ENCODE data around the gene PRKCA.

PRKCA gene

DNA sequence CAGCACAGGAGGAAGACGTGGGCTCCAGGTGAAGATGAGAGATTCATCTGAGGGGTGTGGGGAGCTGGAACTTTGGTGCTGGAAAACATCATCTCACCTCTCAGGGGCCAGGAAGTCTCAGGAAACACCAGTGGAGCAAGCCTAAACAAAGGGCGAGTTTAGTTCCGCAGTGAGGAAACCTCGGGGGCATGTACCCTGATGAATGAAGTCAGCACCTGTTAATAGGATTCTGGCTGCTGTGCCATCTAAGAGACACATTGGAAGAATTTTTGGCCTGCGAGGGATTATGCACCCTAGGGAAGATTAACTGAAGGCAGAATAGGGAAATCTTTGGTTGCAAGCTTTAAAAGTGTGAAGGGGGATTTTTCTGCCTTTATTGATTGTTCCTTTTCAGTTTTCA lies 437.8 kb downstream of the PRKCA start:
- H3K4me1 ChIP-seq: no peaks in the 10 kb centered on the region
- H3K36me3 ChIP-seq: peaks cover 3% of the 10 kb centered on the region; the same call in 1 of the 2 replicates
- H3K9me3 ChIP-seq: no peaks in the 10 kb centered on the region
- TF ChIP-seq CTCF (IDR thresholded peaks at IDR 0.05; ENCODE audit: low read depth, low read length): no peak
- H3K27me3 ChIP-seq: no peaks in the 10 kb centered on the region
- DNase-seq: no peak
- H3K4me3 ChIP-seq (ENCODE audit: low read depth, low read length): no peak overlapping the region

GRCh38 chr17:66743511-66743910 lies 441.1 kb downstream of the PRKCA start:
- TF ChIP-seq CTCF (IDR thresholded peaks at IDR 0.05; ENCODE audit: low read depth, low read length): no peak
- Histone ChIP-seq H3K9me3 (no peaks in the 10 kb centered on the region), H3K36me3 (peaks cover 3% of the 10 kb centered on the region; the same call in 1 of the 2 replicates), H3K4me1 (no peaks in the 10 kb centered on the region), H3K4me3 (ENCODE audit: low read depth, low read length) (no peak overlapping the region), H3K27me3 (no peaks in the 10 kb centered on the region)
- no peak for DNase-seq

- no peak for DNase-seq
- TF ChIP-seq CTCF (IDR thresholded peaks at IDR 0.05; ENCODE audit: low read depth, low read length): no peak
- H3K27me3 ChIP-seq: no peaks in the 10 kb centered on the region
- peaks cover 3% of the 10 kb centered on the region; the same call in 1 of the 2 replicates for H3K36me3 ChIP-seq
- no peak overlapping the region for H3K4me3 ChIP-seq (ENCODE audit: low read depth, low read length)
- H3K4me1 ChIP-seq: no peaks in the 10 kb centered on the region
- H3K9me3 ChIP-seq: no peaks in the 10 kb centered on the region
Observed at GRCh38 chr17:66746736-66747135, 444.3 kb downstream of the PRKCA start.

DNA sequence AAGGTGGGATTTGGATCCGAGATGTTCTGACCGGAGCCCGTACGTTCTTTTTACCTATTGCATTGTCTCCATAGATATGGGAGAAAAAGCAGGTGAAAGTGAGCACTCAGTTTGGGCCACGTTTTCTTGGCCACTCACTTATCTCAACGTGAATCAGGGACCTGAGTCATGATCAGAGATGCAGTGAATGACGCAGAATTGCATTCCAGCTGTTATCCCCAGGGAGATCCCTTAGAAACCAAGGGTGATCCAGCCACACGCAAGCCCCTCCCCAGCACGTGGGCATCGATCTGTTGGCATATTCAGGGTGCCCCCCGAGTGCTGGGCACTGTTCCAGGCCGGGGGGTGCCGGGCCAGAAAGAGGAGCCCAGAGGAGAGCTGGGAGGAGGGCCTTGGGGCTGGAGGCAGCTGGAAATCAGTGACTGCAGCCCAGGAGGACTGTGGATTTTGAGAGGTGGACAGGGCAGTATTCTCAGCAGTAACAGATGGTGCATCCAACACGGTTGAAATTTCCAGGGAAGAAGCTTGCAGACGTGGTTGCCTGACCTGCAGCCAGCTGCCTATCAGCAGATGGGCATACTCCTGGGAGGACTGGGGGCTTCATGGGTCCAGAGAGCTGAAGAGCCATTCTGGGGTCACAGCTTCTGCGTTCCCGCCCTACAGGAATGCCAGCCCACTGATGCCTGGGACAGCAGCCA lies 445.3 kb downstream of the PRKCA start:
- Histone ChIP-seq H3K27me3 (no peaks in the 10 kb centered on the region; the same call in 1 of the 2 replicates), H3K9me3 (no peaks in the 10 kb centered on the region), H3K36me3 (peaks cover 3% of the 10 kb centered on the region; the same call in 1 of the 2 replicates), H3K4me1 (no peaks in the 10 kb centered on the region), H3K4me3 (ENCODE audit: low read depth, low read length) (no peak overlapping the region)
- DNase-seq: no peak
- no peak for TF ChIP-seq CTCF (IDR thresholded peaks at IDR 0.05; ENCODE audit: low read depth, low read length)

DNA sequence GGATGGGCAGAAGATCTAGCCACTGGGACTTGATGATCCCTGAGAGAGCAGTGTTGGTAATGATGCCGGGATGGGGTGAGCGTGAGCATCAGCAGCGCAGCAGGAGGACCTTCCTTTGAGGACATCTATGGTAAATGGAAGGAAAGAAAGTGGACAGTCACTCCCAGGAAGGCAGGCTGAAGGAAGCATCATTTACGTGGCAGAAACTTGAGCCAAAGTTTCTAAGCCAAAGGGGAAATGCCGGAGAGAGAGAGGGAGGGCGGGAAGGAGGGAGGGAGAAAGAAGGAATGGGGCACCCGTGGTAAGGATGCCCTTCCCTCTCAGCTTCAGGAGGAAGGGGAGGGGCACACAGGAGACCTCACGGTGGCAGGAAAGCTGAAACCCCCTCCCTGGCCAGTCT lies 446.2 kb downstream of the PRKCA start:
- Histone ChIP-seq H3K9me3 (no peaks in the 10 kb centered on the region), H3K27me3 (no peaks in the 10 kb centered on the region; the same call in 1 of the 2 replicates), H3K4me3 (ENCODE audit: low read depth, low read length) (no peak overlapping the region), H3K4me1 (no peaks in the 10 kb centered on the region), H3K36me3 (peaks cover 3% of the 10 kb centered on the region; the same call in 1 of the 2 replicates)
- TF ChIP-seq CTCF (IDR thresholded peaks at IDR 0.05; ENCODE audit: low read depth, low read length): no peak
- DNase-seq: no peak

GRCh38 chr17:66749217-66749832 lies 446.9 kb downstream of the PRKCA start:
- DNase-seq: no peak
- Histone ChIP-seq H3K4me1 (no peaks in the 10 kb centered on the region), H3K27me3 (no peaks in the 10 kb centered on the region; the same call in 1 of the 2 replicates), H3K4me3 (ENCODE audit: low read depth, low read length) (no peak overlapping the region), H3K36me3 (peaks cover 2% of the 10 kb centered on the region; the same call in 1 of the 2 replicates), H3K9me3 (no peaks in the 10 kb centered on the region)
- no peak for TF ChIP-seq CTCF (IDR thresholded peaks at IDR 0.05; ENCODE audit: low read depth, low read length)
